Nephron (organoid): ENCODE data around the gene GID4.
A peak's percentile ranks its signal among the peaks of the same experiment; 100 is the strongest.

Experiments
- H3K27ac Mint-ChIP-seq, 3 experiments: 2 replicates each; pipeline ENCODE4 v1.8.0; 2020; ENCODE audit warnings: mixed read lengths in 3 of 3, mild to moderate bottlenecking in 2 of 3, moderate library complexity in 1 of 3
- H3K27me3 Mint-ChIP-seq: 2 replicates; pipeline ENCODE4 v1.8.0; 2021; ENCODE audit warnings: low read depth, mild to moderate bottlenecking, moderate library complexity, mixed read lengths
- H3K36me3 Mint-ChIP-seq: 2 replicates; pipeline ENCODE4 v1.8.0; 2020; ENCODE audit warnings: low read depth, mixed read lengths
- H3K4me1 Mint-ChIP-seq: 2 replicates; pipeline ENCODE4 v1.8.0; 2020; ENCODE audit warnings: mixed read lengths
- H3K4me3 Mint-ChIP-seq, 3 experiments: 2 replicates each; pipeline ENCODE4 v1.8.0; 2020; ENCODE audit warnings: mild to moderate bottlenecking in 3 of 3, mixed read lengths in 3 of 3, moderate library complexity in 2 of 3
- H3K9me3 Mint-ChIP-seq: 2 replicates; pipeline ENCODE4 v1.8.0; 2020; ENCODE audit warnings: mixed read lengths
- TF ChIP-seq, protein P1 (sequence below), 3 experiments: fragments of 200-600 bp; sonication (generic); IDR thresholded peaks; one replicate each; pipeline ENCODE4 v1.5.0; 2021; ENCODE audit warnings: antibody characterized with exemption in 3 of 3; ENCODE audit not compliant: unreplicated experiment in 3 of 3

Gene GID4

DNA sequence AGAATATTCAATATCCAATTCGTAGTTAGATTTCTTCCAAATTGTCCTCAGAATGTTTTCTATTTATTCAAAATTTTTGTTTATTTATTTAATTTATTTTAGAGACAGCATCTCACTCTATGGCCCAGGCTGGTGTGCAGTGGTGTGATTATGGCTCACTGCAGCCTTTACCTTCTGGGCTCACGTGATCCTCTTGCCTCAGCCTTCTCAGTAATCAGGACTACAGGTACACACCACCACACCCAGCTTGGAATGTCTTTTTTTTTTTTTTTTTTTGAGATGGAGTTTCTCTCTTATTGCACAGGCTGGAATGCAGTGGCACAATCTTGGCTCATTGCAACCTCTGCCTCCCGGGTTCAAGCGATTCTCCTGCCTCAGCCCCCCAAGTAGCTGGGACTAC lies 45.0 kb downstream of the GID4 start:
- H3K36me3 Mint-ChIP-seq: no peaks in the 10 kb centered on the region
- no peaks in the 10 kb centered on the region for H3K9me3 Mint-ChIP-seq
- TF ChIP-seq, protein P1, sequence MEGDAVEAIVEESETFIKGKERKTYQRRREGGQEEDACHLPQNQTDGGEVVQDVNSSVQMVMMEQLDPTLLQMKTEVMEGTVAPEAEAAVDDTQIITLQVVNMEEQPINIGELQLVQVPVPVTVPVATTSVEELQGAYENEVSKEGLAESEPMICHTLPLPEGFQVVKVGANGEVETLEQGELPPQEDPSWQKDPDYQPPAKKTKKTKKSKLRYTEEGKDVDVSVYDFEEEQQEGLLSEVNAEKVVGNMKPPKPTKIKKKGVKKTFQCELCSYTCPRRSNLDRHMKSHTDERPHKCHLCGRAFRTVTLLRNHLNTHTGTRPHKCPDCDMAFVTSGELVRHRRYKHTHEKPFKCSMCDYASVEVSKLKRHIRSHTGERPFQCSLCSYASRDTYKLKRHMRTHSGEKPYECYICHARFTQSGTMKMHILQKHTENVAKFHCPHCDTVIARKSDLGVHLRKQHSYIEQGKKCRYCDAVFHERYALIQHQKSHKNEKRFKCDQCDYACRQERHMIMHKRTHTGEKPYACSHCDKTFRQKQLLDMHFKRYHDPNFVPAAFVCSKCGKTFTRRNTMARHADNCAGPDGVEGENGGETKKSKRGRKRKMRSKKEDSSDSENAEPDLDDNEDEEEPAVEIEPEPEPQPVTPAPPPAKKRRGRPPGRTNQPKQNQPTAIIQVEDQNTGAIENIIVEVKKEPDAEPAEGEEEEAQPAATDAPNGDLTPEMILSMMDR (IDR thresholded peaks at IDR 0.05; ENCODE audit: unreplicated experiment in 3 of 3): no peak
- H3K4me3 Mint-ChIP-seq: no peak overlapping the region
- peaks cover 3% of the 10 kb centered on the region for H3K27me3 Mint-ChIP-seq
- H3K27ac Mint-ChIP-seq: no peak overlapping the region
- peaks cover 14% of the 10 kb centered on the region for H3K4me1 Mint-ChIP-seq

DNA sequence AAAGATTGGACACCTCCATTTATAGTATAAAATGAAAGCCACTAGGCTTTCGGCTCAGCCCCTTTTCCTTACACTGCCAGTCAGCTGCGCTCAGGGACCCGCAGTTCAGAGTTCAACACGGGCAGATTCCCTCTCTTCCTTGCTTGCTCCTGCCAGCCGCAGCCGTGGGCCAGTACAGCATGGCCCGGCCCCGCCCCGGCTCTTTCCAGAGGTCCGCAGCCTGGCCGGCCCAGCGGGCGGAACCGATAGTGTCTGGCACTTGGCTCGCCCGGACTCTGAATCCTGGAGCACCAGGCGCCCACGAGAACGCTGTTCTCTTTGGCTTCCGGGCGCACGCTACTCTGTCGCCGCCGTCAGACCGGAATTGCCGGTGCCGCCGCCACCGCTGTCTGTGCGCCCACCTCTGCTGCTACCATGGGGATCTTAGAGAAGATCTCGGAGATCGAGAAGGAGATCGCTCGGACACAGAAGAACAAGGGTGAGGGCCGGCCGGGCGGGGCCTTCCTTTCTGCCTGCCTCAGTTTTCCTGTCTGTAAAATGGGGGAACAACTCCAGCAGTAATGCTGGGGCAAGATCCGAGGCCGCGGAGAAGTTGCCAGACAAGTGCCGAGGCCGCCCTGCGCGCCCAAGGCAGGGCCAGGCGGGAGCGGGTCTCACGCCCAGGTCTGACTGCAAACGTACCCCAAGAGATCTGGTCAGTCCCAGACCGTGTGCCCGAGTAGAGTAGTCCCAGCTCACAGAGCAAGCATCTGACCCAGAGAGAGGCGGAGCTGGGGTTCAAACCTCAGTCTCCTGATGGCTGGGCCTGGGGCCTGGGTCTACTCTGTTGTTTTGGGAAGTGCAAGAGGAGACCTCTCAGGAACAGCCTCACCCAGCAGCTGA lies 48.6 kb downstream of the GID4 start, which contains the start of gene DRG2:
Gene DRG2, plus strand, starts transcription at position 339 of the 882 bp plus-strand sequence. Its CDS starts 76 bp downstream, at position 415.
- Mint-ChIP-seq H3K27ac (peak within 1 kb of the TSS; percentile 94 to 98 (median 96)), H3K4me3 (peak within 1 kb of the TSS; percentile 99 to 100 (median 99)), H3K9me3 (no peaks in the 10 kb centered on the region), H3K4me1 (peaks cover 14% of the 10 kb centered on the region), H3K36me3 (peaks cover 5% of the 10 kb centered on the region), H3K27me3 (peaks cover 3% of the 10 kb centered on the region)
- TF ChIP-seq, protein P1 (IDR thresholded peaks at IDR 0.05; ENCODE audit: unreplicated experiment in 3 of 3): no peak

DNA sequence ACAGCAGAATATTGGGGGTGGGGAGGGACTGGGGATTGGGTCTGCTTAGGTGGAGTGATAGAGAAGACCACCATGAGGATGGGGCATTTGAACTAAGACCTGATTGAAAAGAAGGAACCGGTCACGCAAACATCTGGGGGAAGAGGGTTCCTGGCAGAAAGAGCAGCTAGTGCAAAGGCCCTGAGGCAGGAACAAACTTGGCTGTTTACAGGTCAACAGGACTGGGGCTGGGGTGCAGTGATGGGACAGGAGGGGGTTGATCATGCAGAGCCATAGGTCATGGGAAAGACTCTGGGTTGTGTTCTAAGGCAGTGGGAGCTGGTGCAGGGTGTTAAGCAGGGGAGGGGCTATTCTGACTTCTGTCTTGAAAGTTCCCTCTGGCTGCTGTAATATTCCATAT lies 50.4 kb downstream of the GID4 start:
- Mint-ChIP-seq H3K4me3 (peak overlapping the region; percentile 99 to 100 (median 99)), H3K36me3 (peaks cover 17% of the 10 kb centered on the region), H3K27ac (peak overlapping the region; percentile 7 to 94 (median 45)), H3K4me1 (peaks cover 14% of the 10 kb centered on the region), H3K9me3 (no peaks in the 10 kb centered on the region), H3K27me3 (peaks cover 3% of the 10 kb centered on the region)
- TF ChIP-seq, protein P1 (IDR thresholded peaks at IDR 0.05; ENCODE audit: unreplicated experiment in 3 of 3): no peak

DNA sequence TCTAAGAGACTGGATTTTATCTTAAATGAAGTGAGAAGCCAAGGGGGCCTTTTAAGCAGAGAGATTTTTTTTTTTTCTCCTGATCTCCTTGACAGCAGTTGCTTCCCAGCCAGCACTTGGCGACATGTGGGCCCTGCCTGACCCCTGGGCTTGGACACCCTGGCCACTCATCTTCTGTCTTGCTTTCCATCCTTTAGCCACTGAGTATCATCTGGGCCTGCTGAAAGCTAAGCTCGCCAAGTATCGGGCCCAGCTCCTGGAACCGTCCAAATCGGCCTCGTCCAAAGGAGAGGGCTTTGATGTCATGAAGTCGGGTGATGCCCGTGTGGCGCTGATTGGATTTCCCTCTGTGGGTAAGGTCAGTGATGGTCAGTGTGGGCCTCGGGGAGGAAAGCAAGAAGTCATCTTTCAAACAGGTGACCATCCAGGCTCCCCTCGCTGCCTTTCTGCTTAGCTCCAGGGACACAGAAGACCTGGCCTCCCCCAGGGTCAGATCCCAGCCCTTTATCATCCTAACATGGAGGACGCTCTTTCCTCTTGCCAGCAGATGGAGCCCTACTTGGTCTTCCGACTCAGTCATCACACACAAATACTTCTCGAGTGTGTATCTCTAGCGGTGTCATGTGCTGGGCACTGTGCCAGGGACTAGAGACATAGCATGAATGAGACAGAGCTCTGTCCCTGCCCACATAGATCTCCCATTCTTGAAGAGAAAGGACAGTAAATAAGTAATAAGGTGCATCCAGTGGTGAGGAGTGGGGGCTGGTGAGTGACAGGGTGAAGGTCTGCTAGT lies 54.6 kb downstream of the GID4 start:
- H3K27me3 Mint-ChIP-seq: no peaks in the 10 kb centered on the region
- no peak overlapping the region for H3K27ac Mint-ChIP-seq
- peaks cover 31% of the 10 kb centered on the region for H3K36me3 Mint-ChIP-seq
- no peaks in the 10 kb centered on the region for H3K9me3 Mint-ChIP-seq
- H3K4me3 Mint-ChIP-seq: no peak overlapping the region
- peaks cover under 1% of the 10 kb centered on the region for H3K4me1 Mint-ChIP-seq
- TF ChIP-seq, protein P1 (IDR thresholded peaks at IDR 0.05; ENCODE audit: unreplicated experiment in 3 of 3): peak in 2 of 3 experiments; percentile 16 to 30

DNA sequence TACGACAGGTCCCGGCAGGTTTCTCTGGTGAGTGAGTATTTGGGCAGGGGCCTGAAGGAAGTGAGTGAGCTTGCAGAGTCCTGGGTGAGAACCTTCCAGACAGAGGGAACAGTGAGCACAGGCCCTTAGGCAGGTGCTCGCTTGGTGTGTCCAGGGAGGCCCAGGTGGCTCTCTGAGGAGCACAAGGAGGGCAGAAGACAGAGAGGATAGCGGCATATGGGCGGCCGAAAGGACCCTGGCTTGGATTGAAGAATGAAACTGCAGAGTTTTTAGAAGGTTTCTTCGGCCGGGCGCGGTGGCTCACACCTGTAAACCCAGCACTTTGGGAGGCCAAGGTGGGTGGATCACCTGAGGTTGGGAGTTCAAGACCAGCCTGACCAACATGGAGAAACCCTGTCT lies 55.2 kb downstream of the GID4 start:
- TF ChIP-seq, protein P1 (IDR thresholded peaks at IDR 0.05; ENCODE audit: unreplicated experiment in 3 of 3): no peak
- H3K4me3 Mint-ChIP-seq: no peak overlapping the region
- no peaks in the 10 kb centered on the region for H3K27me3 Mint-ChIP-seq
- peaks cover 35% of the 10 kb centered on the region for H3K36me3 Mint-ChIP-seq
- no peak overlapping the region for H3K27ac Mint-ChIP-seq
- no peaks in the 10 kb centered on the region for H3K4me1 Mint-ChIP-seq
- no peaks in the 10 kb centered on the region for H3K9me3 Mint-ChIP-seq
